Right atrium auricular region (tissue), 2 donors: Measurements from ENCODE around the gene GTF3C5. TPM values are rescaled to one million over a fixed set of nuclear protein-coding genes. Genes with fewer than 3 reads are reported as not detected.
"Not testable (repeated sequence)": the region's sequence is repeated elsewhere in the genome, so short reads cannot be mapped to it uniquely, and the experiment has no call there.

Experiments
- DNase-seq: peaks from one replicate; pipeline ENCODE4 v3.0.0-alpha.2; 2019; ENCODE audit warnings: low spot score
- H3K27ac ChIP-seq, 2 donors: fragments of 200-600 bp; sonication (generic); 1 replicate in 1 of 2; 2 replicates in 1 of 2; pipeline ENCODE4 v1.5.1; 2016 to 2019
- H3K27me3 ChIP-seq, 2 donors: fragments of 200-600 bp; sonication (generic); one replicate each; pipeline versions ENCODE4 v1.5.1 to v1.6.0; 2017 to 2019
- H3K36me3 ChIP-seq: fragments of 200-600 bp; sonication (generic); one replicate; pipeline ENCODE4 v1.5.1; 2016
- H3K4me1 ChIP-seq, 2 donors: fragments of 200-600 bp; sonication (generic); one replicate each; pipeline versions ENCODE4 v1.5.1 to v1.6.0; 2017 to 2019
- H3K4me3 ChIP-seq, 2 donors: fragments of 200-600 bp; sonication (generic); 1 replicate in 1 of 2; 2 replicates in 1 of 2; pipeline ENCODE4 v1.5.1; 2017 to 2019; ENCODE audit warnings: mild to moderate bottlenecking in 1 of 2, moderate library complexity in 1 of 2
- H3K9me3 ChIP-seq, 2 donors: fragments of 200-600 bp; sonication (generic); one replicate each; pipeline ENCODE4 v1.5.1; 2019
- total RNA-seq, 2 donors: library from RNA; depleted of rRNA; stranded (reverse); fragments of >200 nt; gene quantifications; one replicate each; pipeline ENCODE4 v1.1.0, GENCODE V29; 2016
- TF ChIP-seq, protein P1 (sequence below), 2 donors: fragments of 200-600 bp; sonication (generic); IDR thresholded peaks; one replicate each; pipeline ENCODE4 v1.5.1; 2019; ENCODE audit warnings: antibody characterized with exemption in 2 of 2

The GTF3C5 gene
- total RNA-seq, 2 donors from 2014 or later: 30.5 to 31.1 TPM

DNA sequence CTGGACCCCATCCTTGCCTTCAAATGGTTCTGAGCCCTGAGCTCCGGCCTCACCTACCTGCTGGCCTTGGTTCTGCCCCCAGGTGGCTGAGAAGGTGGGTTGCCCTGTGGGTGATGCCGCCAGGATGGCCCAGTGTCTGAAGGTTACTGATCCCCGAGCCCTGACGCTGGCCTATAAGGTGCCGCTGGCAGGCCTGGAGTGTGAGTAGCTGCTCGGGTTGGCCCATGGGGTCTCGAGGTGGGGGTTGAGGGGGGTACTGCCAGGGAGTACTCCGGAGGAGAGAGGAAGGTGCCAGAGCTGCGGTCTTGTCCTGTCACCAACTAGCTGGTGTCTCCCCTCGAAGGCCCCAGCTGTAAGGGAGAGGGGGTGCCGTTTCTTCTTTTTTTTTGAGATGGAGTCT, 36.2 kb downstream of the GTF3C5 start:
- TF ChIP-seq, protein P1, sequence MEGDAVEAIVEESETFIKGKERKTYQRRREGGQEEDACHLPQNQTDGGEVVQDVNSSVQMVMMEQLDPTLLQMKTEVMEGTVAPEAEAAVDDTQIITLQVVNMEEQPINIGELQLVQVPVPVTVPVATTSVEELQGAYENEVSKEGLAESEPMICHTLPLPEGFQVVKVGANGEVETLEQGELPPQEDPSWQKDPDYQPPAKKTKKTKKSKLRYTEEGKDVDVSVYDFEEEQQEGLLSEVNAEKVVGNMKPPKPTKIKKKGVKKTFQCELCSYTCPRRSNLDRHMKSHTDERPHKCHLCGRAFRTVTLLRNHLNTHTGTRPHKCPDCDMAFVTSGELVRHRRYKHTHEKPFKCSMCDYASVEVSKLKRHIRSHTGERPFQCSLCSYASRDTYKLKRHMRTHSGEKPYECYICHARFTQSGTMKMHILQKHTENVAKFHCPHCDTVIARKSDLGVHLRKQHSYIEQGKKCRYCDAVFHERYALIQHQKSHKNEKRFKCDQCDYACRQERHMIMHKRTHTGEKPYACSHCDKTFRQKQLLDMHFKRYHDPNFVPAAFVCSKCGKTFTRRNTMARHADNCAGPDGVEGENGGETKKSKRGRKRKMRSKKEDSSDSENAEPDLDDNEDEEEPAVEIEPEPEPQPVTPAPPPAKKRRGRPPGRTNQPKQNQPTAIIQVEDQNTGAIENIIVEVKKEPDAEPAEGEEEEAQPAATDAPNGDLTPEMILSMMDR (IDR thresholded peaks at IDR 0.05): no peak
- Histone ChIP-seq H3K9me3 (no peaks in the 10 kb centered on the region), H3K4me3 (no peak overlapping the region), H3K27ac (no peak overlapping the region), H3K36me3 (no peaks in the 10 kb centered on the region), H3K27me3 (no peaks in the 10 kb centered on the region), H3K4me1 (no peaks in the 10 kb centered on the region)
- DNase-seq: no peak

DNA sequence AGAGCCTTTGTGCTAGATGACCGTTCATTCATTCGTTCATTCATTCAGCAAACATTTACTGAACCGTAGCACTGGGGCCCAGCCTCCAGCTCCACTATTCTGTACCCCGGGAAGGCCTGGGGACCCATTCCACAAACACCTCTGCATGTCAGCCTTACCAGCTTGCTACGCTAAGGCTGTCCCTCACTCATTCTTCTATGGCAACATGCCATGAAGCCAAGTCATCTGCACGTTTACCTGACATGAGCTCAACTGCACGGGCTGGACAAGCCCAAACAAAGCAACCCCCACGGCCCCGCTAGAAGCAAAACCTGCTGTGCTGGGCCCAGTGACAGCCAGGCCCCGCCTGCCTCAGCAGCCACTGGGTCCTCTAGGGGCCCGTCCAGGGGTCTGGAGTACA, 37.0 kb downstream of the GTF3C5 start:
- no peak overlapping the region for H3K27ac ChIP-seq
- H3K4me3 ChIP-seq: no peak overlapping the region
- H3K36me3 ChIP-seq: no peaks in the 10 kb centered on the region
- no peak for DNase-seq
- H3K27me3 ChIP-seq: no peaks in the 10 kb centered on the region
- no peaks in the 10 kb centered on the region for H3K4me1 ChIP-seq
- no peaks in the 10 kb centered on the region for H3K9me3 ChIP-seq
- TF ChIP-seq, protein P1 (IDR thresholded peaks at IDR 0.05): no peak

DNA sequence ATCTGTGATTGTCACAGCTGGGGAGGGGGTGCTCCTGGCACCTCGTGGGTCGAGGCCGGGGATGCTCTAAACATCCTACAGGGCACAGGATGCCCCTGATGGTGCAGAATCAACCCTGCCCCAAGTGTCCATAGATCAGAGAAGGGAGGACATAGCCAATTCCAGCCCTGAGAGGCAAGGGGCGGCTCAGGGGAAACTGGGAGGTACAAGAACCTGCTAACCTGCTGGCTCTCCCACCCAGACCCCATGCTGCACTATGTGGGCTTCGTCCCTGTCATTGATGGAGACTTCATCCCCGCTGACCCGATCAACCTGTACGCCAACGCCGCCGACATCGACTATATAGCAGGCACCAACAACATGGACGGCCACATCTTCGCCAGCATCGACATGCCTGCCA, 37.6 kb downstream of the GTF3C5 start:
- not testable (repeated sequence) for H3K27ac ChIP-seq, DNase-seq, H3K4me1 ChIP-seq, H3K27me3 ChIP-seq, H3K9me3 ChIP-seq, H3K4me3 ChIP-seq, H3K36me3 ChIP-seq

DNA sequence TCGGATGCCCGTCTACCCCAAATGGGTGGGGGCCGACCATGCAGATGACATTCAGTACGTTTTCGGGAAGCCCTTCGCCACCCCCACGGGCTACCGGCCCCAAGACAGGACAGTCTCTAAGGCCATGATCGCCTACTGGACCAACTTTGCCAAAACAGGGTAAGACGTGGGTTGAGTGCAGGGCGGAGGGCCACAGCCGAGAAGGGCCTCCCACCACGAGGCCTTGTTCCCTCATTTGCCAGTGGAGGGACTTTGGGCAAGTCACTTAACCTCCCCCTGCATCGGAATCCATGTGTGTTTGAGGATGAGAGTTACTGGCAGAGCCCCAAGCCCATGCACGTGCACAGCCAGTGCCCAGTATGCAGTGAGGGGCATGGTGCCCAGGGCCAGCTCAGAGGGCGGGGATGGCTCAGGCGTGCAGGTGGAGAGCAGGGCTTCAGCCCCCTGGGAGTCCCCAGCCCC, 39.7 kb downstream of the GTF3C5 start:
- H3K9me3 ChIP-seq, H3K4me3 ChIP-seq, H3K27ac ChIP-seq, H3K36me3 ChIP-seq, H3K4me1 ChIP-seq, DNase-seq, H3K27me3 ChIP-seq: not testable (repeated sequence)

DNA sequence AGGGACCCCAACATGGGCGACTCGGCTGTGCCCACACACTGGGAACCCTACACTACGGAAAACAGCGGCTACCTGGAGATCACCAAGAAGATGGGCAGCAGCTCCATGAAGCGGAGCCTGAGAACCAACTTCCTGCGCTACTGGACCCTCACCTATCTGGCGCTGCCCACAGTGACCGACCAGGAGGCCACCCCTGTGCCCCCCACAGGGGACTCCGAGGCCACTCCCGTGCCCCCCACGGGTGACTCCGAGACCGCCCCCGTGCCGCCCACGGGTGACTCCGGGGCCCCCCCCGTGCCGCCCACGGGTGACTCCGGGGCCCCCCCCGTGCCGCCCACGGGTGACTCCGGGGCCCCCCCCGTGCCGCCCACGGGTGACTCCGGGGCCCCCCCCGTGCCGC, 40.2 kb downstream of the GTF3C5 start:
- not testable (repeated sequence) for DNase-seq, H3K4me3 ChIP-seq

GRCh38 chr9:133071484-133072150, 40.8 kb downstream of the GTF3C5 start:
- TF ChIP-seq, protein P1 (IDR thresholded peaks at IDR 0.05): no peak
- H3K27me3 ChIP-seq: no peaks in the 10 kb centered on the region
- no peak for DNase-seq
- no peak overlapping the region for H3K4me3 ChIP-seq
- no peaks in the 10 kb centered on the region for H3K9me3 ChIP-seq
- no peaks in the 10 kb centered on the region for H3K36me3 ChIP-seq
- H3K27ac ChIP-seq: no peak overlapping the region
- H3K4me1 ChIP-seq: no peaks in the 10 kb centered on the region

More for the DNA sequence above, 40.2 kb downstream of the GTF3C5 start:
- H3K27ac ChIP-seq, H3K27me3 ChIP-seq, H3K36me3 ChIP-seq, H3K4me1 ChIP-seq, H3K9me3 ChIP-seq: not testable (repeated sequence)

DNA sequence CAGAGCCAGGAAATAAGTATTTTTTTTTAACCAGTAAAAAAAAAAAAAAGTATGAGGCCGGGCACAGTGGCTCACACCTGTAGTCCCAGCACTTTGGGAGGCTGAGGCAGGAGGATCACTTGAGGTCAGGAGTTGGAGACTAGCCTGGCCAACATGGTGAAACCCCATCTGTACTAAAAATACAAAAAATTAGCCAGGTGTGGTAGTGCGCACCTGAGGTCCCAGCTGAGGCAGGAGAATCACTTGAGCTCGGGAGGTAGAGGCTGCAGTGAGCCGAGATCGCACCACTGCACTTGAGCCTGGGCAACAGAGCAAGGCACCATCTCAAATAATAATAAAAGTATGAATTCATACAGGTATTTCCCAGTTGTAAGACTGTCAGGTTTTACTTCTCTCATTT, 41.4 kb downstream of the GTF3C5 start:
- H3K4me1 ChIP-seq, H3K27ac ChIP-seq, H3K36me3 ChIP-seq, H3K27me3 ChIP-seq, DNase-seq, H3K4me3 ChIP-seq, H3K9me3 ChIP-seq: not testable (repeated sequence)
